ENCODE data around the gene KATNAL2. TPM values are rescaled to one million over a fixed set of nuclear protein-coding genes. Genes with fewer than 3 reads are reported as not detected.

Gene KATNAL2
- total and polyA plus RNA-seq, 11 donors, result 0.91 to 5.5 (median 2.0) TPM

- Histone ChIP-seq H3K4me3 (no peak overlapping the region), H3K4me1 (no peaks in the 10 kb centered on the region), H3K27me3 (no peaks in the 10 kb centered on the region), H3K27ac (no peak overlapping the region), H3K36me3 (peaks cover 0 to 7% (median 0%) of the 10 kb centered on the region in 9 donors), H3K9me3 (peaks cover 0 to 15% (median 0%) of the 10 kb centered on the region in 12 donors)
- TF ChIP-seq POLR2A (IDR thresholded peaks at IDR 0.05) (no peak), CTCF (IDR thresholded peaks at IDR 0.05) (no peak)
- intact Hi-C loops (cut with DNase I), result no loop called here
- no peak for DNase-seq
- 97 to 100% (median 99%) methylated on average over 3 of the region's 3 CpGs for WGBS, 4 donors
- no peak for ATAC-seq
Measured at GRCh38 chr18:46903406-46903805, 14.0 kb upstream of the KATNAL2 start.

GRCh38 chr18:46909497-46909896 is 7.9 kb upstream of the KATNAL2 start:
- intact Hi-C loops (cut with DNase I), result no loop called here
- Histone ChIP-seq H3K36me3 (no peaks in the 10 kb centered on the region), H3K4me1 (peaks cover 0 to 14% (median 3%) of the 10 kb centered on the region in 12 donors), H3K9me3 (peaks cover 0 to 15% (median 0%) of the 10 kb centered on the region in 12 donors), H3K27ac (no peak overlapping the region), H3K4me3 (no peak overlapping the region), H3K27me3 (no peaks in the 10 kb centered on the region)
- ATAC-seq (no peak), DNase-seq (no peak)
- TF ChIP-seq CTCF (IDR thresholded peaks at IDR 0.05) (no peak), POLR2A (IDR thresholded peaks at IDR 0.05) (no peak)
- 95 to 98% (median 97%) methylated on average over 3 of the region's 3 CpGs for WGBS, 4 donors

GRCh38 chr18:46910856-46911255 is 6.5 kb upstream of the KATNAL2 start:
- DNase-seq (no peak), ATAC-seq (no peak)
- intact Hi-C loops (cut with DNase I), result loop anchor here in 1 of 10 donors (10.0 kb wide), 1 partner anchor 216 kb away; no protein-coding TSS in a partner anchor
- Histone ChIP-seq H3K9me3 (peaks cover 0 to 8% (median 0%) of the 10 kb centered on the region in 12 donors), H3K27ac (no peak overlapping the region), H3K36me3 (no peaks in the 10 kb centered on the region), H3K27me3 (no peaks in the 10 kb centered on the region), H3K4me1 (peaks cover 0 to 27% (median 12%) of the 10 kb centered on the region in 12 donors), H3K4me3 (no peak overlapping the region)
- TF ChIP-seq CTCF (IDR thresholded peaks at IDR 0.05), result no peak
- TF ChIP-seq POLR2A (IDR thresholded peaks at IDR 0.05), result no peak
- 63 to 78% (median 67%) methylated on average over 3 of the region's 3 CpGs for WGBS, 4 donors

- ATAC-seq, result no peak
Measured at GRCh38 chr18:46915800-46916550, 1.4 kb upstream of the KATNAL2 start.

More at GRCh38 chr18:46915800-46916550, 1.4 kb upstream of the KATNAL2 start:
- no peak for TF ChIP-seq POLR2A (IDR thresholded peaks at IDR 0.05)
- no peak for TF ChIP-seq CTCF (IDR thresholded peaks at IDR 0.05)
- DNase-seq, result no peak
- no peaks in the 10 kb centered on the region for H3K36me3 ChIP-seq
- peaks cover 0 to 44% (median 15%) of the 10 kb centered on the region in 12 donors for H3K4me1 ChIP-seq
- intact Hi-C loops (cut with DNase I), result loop anchor here in 1 of 10 donors (10.0 kb wide), 1 partner anchor 221 kb away; no protein-coding TSS in a partner anchor
- peak overlapping the region in 11 of 12 donors; percentile 72 to 98 (median 78) for H3K4me3 ChIP-seq
- no peaks in the 10 kb centered on the region for H3K27me3 ChIP-seq
- no peaks in the 10 kb centered on the region for H3K9me3 ChIP-seq
- H3K27ac ChIP-seq, result peak overlapping the region in 5 of 12 donors; percentile 86 to 96 (median 90)
- 22 to 33% (median 27%) methylated on average over 12 of the region's 12 CpGs for WGBS, 4 donors

Data from heart left ventricle (tissue), 16 donors.